ENCODE results near the gene DSCAML1. TPM values are rescaled to one million over a fixed set of nuclear protein-coding genes. Genes with fewer than 3 reads are reported as not detected.

Gene DSCAML1
- total RNA-seq, 1 donor from 2014 or later: 4.0 TPM

GRCh38 chr11:117716521-117717440 lies 80.2 kb downstream of the DSCAML1 start:
- no peak for DNase-seq (ENCODE audit: low read depth)
- TF ChIP-seq, protein P1, sequence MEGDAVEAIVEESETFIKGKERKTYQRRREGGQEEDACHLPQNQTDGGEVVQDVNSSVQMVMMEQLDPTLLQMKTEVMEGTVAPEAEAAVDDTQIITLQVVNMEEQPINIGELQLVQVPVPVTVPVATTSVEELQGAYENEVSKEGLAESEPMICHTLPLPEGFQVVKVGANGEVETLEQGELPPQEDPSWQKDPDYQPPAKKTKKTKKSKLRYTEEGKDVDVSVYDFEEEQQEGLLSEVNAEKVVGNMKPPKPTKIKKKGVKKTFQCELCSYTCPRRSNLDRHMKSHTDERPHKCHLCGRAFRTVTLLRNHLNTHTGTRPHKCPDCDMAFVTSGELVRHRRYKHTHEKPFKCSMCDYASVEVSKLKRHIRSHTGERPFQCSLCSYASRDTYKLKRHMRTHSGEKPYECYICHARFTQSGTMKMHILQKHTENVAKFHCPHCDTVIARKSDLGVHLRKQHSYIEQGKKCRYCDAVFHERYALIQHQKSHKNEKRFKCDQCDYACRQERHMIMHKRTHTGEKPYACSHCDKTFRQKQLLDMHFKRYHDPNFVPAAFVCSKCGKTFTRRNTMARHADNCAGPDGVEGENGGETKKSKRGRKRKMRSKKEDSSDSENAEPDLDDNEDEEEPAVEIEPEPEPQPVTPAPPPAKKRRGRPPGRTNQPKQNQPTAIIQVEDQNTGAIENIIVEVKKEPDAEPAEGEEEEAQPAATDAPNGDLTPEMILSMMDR (conservative IDR thresholded peaks at IDR 0.05; ENCODE audit: low read depth, low read length): no peak
- H3K4me3 ChIP-seq (ENCODE audit: low read depth, low read length): no peak overlapping the region

GRCh38 chr11:117715801-117716200 lies 81.2 kb downstream of the DSCAML1 start:
- TF ChIP-seq, protein P1 (conservative IDR thresholded peaks at IDR 0.05; ENCODE audit: low read depth, low read length): no peak
- no peak overlapping the region for H3K4me3 ChIP-seq (ENCODE audit: low read depth, low read length)
- DNase-seq (ENCODE audit: low read depth): no peak

DNA sequence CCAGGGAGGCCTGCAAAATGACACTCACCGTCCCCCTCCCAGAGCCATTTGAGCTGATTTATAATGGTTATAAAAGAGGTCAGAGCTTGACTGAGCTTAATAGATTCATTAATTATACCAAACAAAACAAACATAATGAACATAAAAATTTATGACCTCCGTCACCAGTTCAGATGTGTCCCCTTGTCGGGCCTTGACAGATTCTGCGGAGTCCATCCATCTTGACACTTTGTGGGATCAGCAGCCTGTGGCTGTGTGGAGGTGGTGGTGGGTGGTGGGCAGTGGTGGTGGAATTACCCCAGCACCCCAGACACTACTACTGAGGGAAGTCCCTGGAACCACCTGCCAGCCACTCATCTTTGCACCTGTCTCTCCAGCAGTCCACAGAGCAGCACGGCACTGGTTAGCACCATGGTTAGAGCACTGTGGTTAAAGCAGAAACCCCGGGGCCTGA lies 83.5 kb downstream of the DSCAML1 start:
- no peak overlapping the region for H3K4me3 ChIP-seq (ENCODE audit: low read depth, low read length)
- TF ChIP-seq, protein P1 (conservative IDR thresholded peaks at IDR 0.05; ENCODE audit: low read depth, low read length): no peak
- DNase-seq (ENCODE audit: low read depth): no peak

GRCh38 chr11:117712530-117712929 lies 84.5 kb downstream of the DSCAML1 start:
- no peak for DNase-seq (ENCODE audit: low read depth)
- H3K4me3 ChIP-seq (ENCODE audit: low read depth, low read length): no peak overlapping the region
- TF ChIP-seq, protein P1 (conservative IDR thresholded peaks at IDR 0.05; ENCODE audit: low read depth, low read length): no peak

GRCh38 chr11:117711331-117711730 lies 85.7 kb downstream of the DSCAML1 start:
- H3K4me3 ChIP-seq (ENCODE audit: low read depth, low read length): no peak overlapping the region
- DNase-seq (ENCODE audit: low read depth): no peak
- TF ChIP-seq, protein P1 (conservative IDR thresholded peaks at IDR 0.05; ENCODE audit: low read depth, low read length): no peak

DNA sequence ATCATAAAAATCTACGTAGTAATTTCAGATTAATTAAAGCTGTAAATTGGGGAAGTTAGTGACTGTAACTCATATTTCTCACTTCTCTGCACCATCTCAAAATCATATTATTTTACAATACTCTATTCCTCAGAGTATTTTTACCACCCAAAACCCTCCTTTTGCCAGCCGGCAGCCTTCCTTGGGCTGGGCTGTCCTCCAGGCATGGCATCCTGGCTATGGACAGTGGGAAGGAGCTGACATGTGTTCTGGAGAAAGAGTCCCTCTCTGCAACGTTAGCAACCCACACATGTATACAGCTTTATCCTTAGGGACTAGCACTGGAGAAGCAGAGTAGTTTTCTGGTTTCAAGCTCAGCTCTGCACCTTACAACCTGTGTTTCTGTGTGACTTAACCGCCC lies 86.8 kb downstream of the DSCAML1 start:
- DNase-seq (ENCODE audit: low read depth): no peak
- no peak overlapping the region for H3K4me3 ChIP-seq (ENCODE audit: low read depth, low read length)
- TF ChIP-seq, protein P1 (conservative IDR thresholded peaks at IDR 0.05; ENCODE audit: low read depth, low read length): no peak
